Measurements from ENCODE around the gene PNMA8C.

PNMA8C gene

GRCh38 chr19:46390866-46391265 lies 37.9 kb downstream of the PNMA8C start:
- no peak for TF ChIP-seq ARNTL (CRISPR knock-in tag; IDR thresholded peaks at IDR 0.05; ENCODE audit: borderline replicate concordance, low read depth)
- TF ChIP-seq ZNF565 (CRISPR knock-in tag; conservative IDR thresholded peaks at IDR 0.05; ENCODE audit: low read depth), result no peak
- no peak for TF ChIP-seq ZNF8 (CRISPR knock-in tag; IDR thresholded peaks at IDR 0.05)
- TF ChIP-seq POU6F1 (CRISPR knock-in tag; IDR thresholded peaks at IDR 0.05; ENCODE audit: borderline replicate concordance, low read depth), result no peak
- TF ChIP-seq ZC3H10 (CRISPR knock-in tag; IDR thresholded peaks at IDR 0.05), result no peak
- TF ChIP-seq CREB5 (CRISPR knock-in tag; IDR thresholded peaks at IDR 0.05; ENCODE audit: low read depth), result no peak
- TF ChIP-seq, protein P1, sequence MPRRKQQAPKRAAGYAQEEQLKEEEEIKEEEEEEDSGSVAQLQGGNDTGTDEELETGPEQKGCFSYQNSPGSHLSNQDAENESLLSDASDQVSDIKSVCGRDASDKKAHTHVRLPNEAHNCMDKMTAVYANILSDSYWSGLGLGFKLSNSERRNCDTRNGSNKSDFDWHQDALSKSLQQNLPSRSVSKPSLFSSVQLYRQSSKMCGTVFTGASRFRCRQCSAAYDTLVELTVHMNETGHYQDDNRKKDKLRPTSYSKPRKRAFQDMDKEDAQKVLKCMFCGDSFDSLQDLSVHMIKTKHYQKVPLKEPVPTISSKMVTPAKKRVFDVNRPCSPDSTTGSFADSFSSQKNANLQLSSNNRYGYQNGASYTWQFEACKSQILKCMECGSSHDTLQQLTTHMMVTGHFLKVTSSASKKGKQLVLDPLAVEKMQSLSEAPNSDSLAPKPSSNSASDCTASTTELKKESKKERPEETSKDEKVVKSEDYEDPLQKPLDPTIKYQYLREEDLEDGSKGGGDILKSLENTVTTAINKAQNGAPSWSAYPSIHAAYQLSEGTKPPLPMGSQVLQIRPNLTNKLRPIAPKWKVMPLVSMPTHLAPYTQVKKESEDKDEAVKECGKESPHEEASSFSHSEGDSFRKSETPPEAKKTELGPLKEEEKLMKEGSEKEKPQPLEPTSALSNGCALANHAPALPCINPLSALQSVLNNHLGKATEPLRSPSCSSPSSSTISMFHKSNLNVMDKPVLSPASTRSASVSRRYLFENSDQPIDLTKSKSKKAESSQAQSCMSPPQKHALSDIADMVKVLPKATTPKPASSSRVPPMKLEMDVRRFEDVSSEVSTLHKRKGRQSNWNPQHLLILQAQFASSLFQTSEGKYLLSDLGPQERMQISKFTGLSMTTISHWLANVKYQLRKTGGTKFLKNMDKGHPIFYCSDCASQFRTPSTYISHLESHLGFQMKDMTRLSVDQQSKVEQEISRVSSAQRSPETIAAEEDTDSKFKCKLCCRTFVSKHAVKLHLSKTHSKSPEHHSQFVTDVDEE (CRISPR knock-in tag; IDR thresholded peaks at IDR 0.05), result no peak
- no peak for TF ChIP-seq GLIS3 (CRISPR knock-in tag; IDR thresholded peaks at IDR 0.05)
- ATAC-seq, result no peak

- TF ChIP-seq ZC3H10 (CRISPR knock-in tag; IDR thresholded peaks at IDR 0.05), result no peak
- TF ChIP-seq RARB (CRISPR knock-in tag; IDR thresholded peaks at IDR 0.05), result no peak
- TF ChIP-seq ZNF8 (CRISPR knock-in tag; IDR thresholded peaks at IDR 0.05), result no peak
- TF ChIP-seq SNAI2 (CRISPR knock-in tag; IDR thresholded peaks at IDR 0.05), result no peak
- no peak for TF ChIP-seq ZNF70 (CRISPR knock-in tag; IDR thresholded peaks at IDR 0.05)
- no peak for TF ChIP-seq ZNF565 (CRISPR knock-in tag; conservative IDR thresholded peaks at IDR 0.05; ENCODE audit: low read depth)
- no peak for TF ChIP-seq ISL1 (CRISPR knock-in tag; IDR thresholded peaks at IDR 0.05)
- TF ChIP-seq ARNTL (CRISPR knock-in tag; IDR thresholded peaks at IDR 0.05; ENCODE audit: borderline replicate concordance, low read depth), result no peak
- TF ChIP-seq BACH2 (CRISPR knock-in tag; IDR thresholded peaks at IDR 0.05; ENCODE audit: borderline replicate concordance), result no peak
- ATAC-seq, result no peak
Observed at GRCh38 chr19:46390121-46390858, 38.4 kb downstream of the PNMA8C start.

- TF ChIP-seq GLIS3 (CRISPR knock-in tag; IDR thresholded peaks at IDR 0.05), result no peak
- no peak for TF ChIP-seq ISL1 (CRISPR knock-in tag; IDR thresholded peaks at IDR 0.05)
- no peak for TF ChIP-seq POU6F1 (CRISPR knock-in tag; IDR thresholded peaks at IDR 0.05; ENCODE audit: borderline replicate concordance, low read depth)
- TF ChIP-seq SNAI2 (CRISPR knock-in tag; IDR thresholded peaks at IDR 0.05), result no peak
- no peak for TF ChIP-seq ZNF8 (CRISPR knock-in tag; IDR thresholded peaks at IDR 0.05)
- TF ChIP-seq, protein P2, sequence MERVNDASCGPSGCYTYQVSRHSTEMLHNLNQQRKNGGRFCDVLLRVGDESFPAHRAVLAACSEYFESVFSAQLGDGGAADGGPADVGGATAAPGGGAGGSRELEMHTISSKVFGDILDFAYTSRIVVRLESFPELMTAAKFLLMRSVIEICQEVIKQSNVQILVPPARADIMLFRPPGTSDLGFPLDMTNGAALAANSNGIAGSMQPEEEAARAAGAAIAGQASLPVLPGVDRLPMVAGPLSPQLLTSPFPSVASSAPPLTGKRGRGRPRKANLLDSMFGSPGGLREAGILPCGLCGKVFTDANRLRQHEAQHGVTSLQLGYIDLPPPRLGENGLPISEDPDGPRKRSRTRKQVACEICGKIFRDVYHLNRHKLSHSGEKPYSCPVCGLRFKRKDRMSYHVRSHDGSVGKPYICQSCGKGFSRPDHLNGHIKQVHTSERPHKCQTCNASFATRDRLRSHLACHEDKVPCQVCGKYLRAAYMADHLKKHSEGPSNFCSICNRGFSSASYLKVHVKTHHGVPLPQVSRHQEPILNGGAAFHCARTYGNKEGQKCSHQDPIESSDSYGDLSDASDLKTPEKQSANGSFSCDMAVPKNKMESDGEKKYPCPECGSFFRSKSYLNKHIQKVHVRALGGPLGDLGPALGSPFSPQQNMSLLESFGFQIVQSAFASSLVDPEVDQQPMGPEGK (CRISPR knock-in tag; IDR thresholded peaks at IDR 0.05; ENCODE audit: borderline replicate concordance), result no peak
- no peak for TF ChIP-seq RARB (CRISPR knock-in tag; IDR thresholded peaks at IDR 0.05)
- no peak for TF ChIP-seq CSRNP3 (CRISPR knock-in tag; IDR thresholded peaks at IDR 0.05)
- no peak for TF ChIP-seq ZNF70 (CRISPR knock-in tag; IDR thresholded peaks at IDR 0.05)
- TF ChIP-seq TCF4 (CRISPR knock-in tag; IDR thresholded peaks at IDR 0.05; ENCODE audit: borderline replicate concordance), result no peak
- TF ChIP-seq CSDC2 (CRISPR knock-in tag; IDR thresholded peaks at IDR 0.05), result no peak
- TF ChIP-seq PPARA (CRISPR knock-in tag; IDR thresholded peaks at IDR 0.05; ENCODE audit: borderline replicate concordance), result no peak
- no peak for TF ChIP-seq CREB5 (CRISPR knock-in tag; IDR thresholded peaks at IDR 0.05; ENCODE audit: low read depth)
- TF ChIP-seq ZC3H10 (CRISPR knock-in tag; IDR thresholded peaks at IDR 0.05), result no peak
- no peak for TF ChIP-seq BACH2 (CRISPR knock-in tag; IDR thresholded peaks at IDR 0.05; ENCODE audit: borderline replicate concordance)
- no peak for TF ChIP-seq OSR1 (CRISPR knock-in tag; IDR thresholded peaks at IDR 0.05)
- no peak for TF ChIP-seq ZNF565 (CRISPR knock-in tag; conservative IDR thresholded peaks at IDR 0.05; ENCODE audit: low read depth)
- TF ChIP-seq ZFP3 (CRISPR knock-in tag; IDR thresholded peaks at IDR 0.05), result no peak
- TF ChIP-seq TOX (CRISPR knock-in tag; IDR thresholded peaks at IDR 0.05; ENCODE audit: borderline replicate concordance), result no peak
- no peak for TF ChIP-seq ESRRG (CRISPR knock-in tag; IDR thresholded peaks at IDR 0.05)
- no peak for ATAC-seq
Observed at GRCh38 chr19:46388311-46389095, 40.2 kb downstream of the PNMA8C start.

Data from SK-N-SH treated with all-trans-retinoic acid at 6 μM for 48 hours (cell line).